ENCODE measurements around the gene CDCA4.

CDCA4 gene

GRCh38 chr14:105064001-105064400 lies 43.1 kb upstream of the CDCA4 start:
- TF ChIP-seq FOXP2 (optimal IDR thresholded peaks at IDR 0.05; ENCODE audit: borderline replicate concordance, extremely low read depth, extremely low read length, insufficient read depth) (no peak), TAF1 (IDR thresholded peaks at IDR 0.05; ENCODE audit: borderline replicate concordance, insufficient read depth, low read length) (no peak), REST (IDR thresholded peaks at IDR 0.05; ENCODE audit: insufficient read depth in 1 of 2, low read depth in 2 of 2, low read length in 2 of 2) (no peak)

GRCh38 chr14:105063056-105063455 lies 42.2 kb upstream of the CDCA4 start:
- no peak for TF ChIP-seq REST (IDR thresholded peaks at IDR 0.05; ENCODE audit: insufficient read depth in 1 of 2, low read depth in 2 of 2, low read length in 2 of 2)
- no peak for TF ChIP-seq FOXP2 (optimal IDR thresholded peaks at IDR 0.05; ENCODE audit: borderline replicate concordance, extremely low read depth, extremely low read length, insufficient read depth)
- no peak for TF ChIP-seq POLR2AphosphoS5 (IDR thresholded peaks at IDR 0.05; ENCODE audit: low read depth, low read length)
- TF ChIP-seq SIN3A (IDR thresholded peaks at IDR 0.05; ENCODE audit: borderline replicate concordance, insufficient read depth, low read length), result no peak
- no peak for TF ChIP-seq TAF1 (IDR thresholded peaks at IDR 0.05; ENCODE audit: borderline replicate concordance, insufficient read depth, low read length)

GRCh38 chr14:105062048-105062433 lies 41.2 kb upstream of the CDCA4 start:
- TF ChIP-seq SIN3A (IDR thresholded peaks at IDR 0.05; ENCODE audit: borderline replicate concordance, insufficient read depth, low read length), result no peak
- no peak for TF ChIP-seq FOXP2 (optimal IDR thresholded peaks at IDR 0.05; ENCODE audit: borderline replicate concordance, extremely low read depth, extremely low read length, insufficient read depth)
- TF ChIP-seq TAF1 (IDR thresholded peaks at IDR 0.05; ENCODE audit: borderline replicate concordance, insufficient read depth, low read length), result no peak
- no peak for TF ChIP-seq POLR2AphosphoS5 (IDR thresholded peaks at IDR 0.05; ENCODE audit: low read depth, low read length)
- TF ChIP-seq REST (IDR thresholded peaks at IDR 0.05; ENCODE audit: insufficient read depth in 1 of 2, low read depth in 2 of 2, low read length in 2 of 2), result no peak

GRCh38 chr14:105061428-105062047 lies 40.7 kb upstream of the CDCA4 start:
- TF ChIP-seq SIN3A (IDR thresholded peaks at IDR 0.05; ENCODE audit: borderline replicate concordance, insufficient read depth, low read length) (no peak), TAF1 (IDR thresholded peaks at IDR 0.05; ENCODE audit: borderline replicate concordance, insufficient read depth, low read length) (no peak), POLR2AphosphoS5 (IDR thresholded peaks at IDR 0.05; ENCODE audit: low read depth, low read length) (no peak), REST (IDR thresholded peaks at IDR 0.05; ENCODE audit: insufficient read depth in 1 of 2, low read depth in 2 of 2, low read length in 2 of 2) (no peak), FOXP2 (optimal IDR thresholded peaks at IDR 0.05; ENCODE audit: borderline replicate concordance, extremely low read depth, extremely low read length, insufficient read depth) (no peak)
